Muscle layer of colon (tissue), 2 donors: ENCODE measurements around the gene NQO2.
"Not testable (repeated sequence)": the region's sequence is repeated elsewhere in the genome, so short reads cannot be mapped to it uniquely, and the experiment has no call there.

Experiments used
- H3K27ac ChIP-seq: one replicate; pipeline ENCODE4 v1.7.0; 2013; ENCODE audit warnings: low read depth, mild to moderate bottlenecking, low read length, moderate library complexity
- H3K27me3 ChIP-seq, 2 donors: one replicate each; pipeline ENCODE4 v1.7.0; 2013; ENCODE audit warnings: low read length in 2 of 2, mild to moderate bottlenecking in 2 of 2; ENCODE audit not compliant: insufficient read depth in 2 of 2, control insufficient read depth in 1 of 2
- H3K36me3 ChIP-seq: one replicate; pipeline ENCODE4 v1.7.0; 2013; ENCODE audit warnings: mild to moderate bottlenecking, low read length; ENCODE audit not compliant: insufficient read depth
- H3K4me1 ChIP-seq: one replicate; pipeline ENCODE4 v1.7.0; 2013; ENCODE audit warnings: mild to moderate bottlenecking, low read length; ENCODE audit not compliant: insufficient read depth
- H3K4me3 ChIP-seq, 2 donors: one replicate each; pipeline ENCODE4 v1.7.0; 2013; ENCODE audit warnings: low read length in 2 of 2, low read depth in 1 of 2, mild to moderate bottlenecking in 1 of 2, moderate library complexity in 1 of 2
- H3K9ac ChIP-seq: one replicate; pipeline ENCODE4 v1.7.0; 2013; ENCODE audit warnings: low read length
- H3K9me3 ChIP-seq: one replicate; pipeline ENCODE4 v1.7.0; 2013; ENCODE audit warnings: mild to moderate bottlenecking, low read length
- donor health status: abdominal sarcoma.
- donor health status: Adenocarcinoma of cecum.

The NQO2 gene

DNA sequence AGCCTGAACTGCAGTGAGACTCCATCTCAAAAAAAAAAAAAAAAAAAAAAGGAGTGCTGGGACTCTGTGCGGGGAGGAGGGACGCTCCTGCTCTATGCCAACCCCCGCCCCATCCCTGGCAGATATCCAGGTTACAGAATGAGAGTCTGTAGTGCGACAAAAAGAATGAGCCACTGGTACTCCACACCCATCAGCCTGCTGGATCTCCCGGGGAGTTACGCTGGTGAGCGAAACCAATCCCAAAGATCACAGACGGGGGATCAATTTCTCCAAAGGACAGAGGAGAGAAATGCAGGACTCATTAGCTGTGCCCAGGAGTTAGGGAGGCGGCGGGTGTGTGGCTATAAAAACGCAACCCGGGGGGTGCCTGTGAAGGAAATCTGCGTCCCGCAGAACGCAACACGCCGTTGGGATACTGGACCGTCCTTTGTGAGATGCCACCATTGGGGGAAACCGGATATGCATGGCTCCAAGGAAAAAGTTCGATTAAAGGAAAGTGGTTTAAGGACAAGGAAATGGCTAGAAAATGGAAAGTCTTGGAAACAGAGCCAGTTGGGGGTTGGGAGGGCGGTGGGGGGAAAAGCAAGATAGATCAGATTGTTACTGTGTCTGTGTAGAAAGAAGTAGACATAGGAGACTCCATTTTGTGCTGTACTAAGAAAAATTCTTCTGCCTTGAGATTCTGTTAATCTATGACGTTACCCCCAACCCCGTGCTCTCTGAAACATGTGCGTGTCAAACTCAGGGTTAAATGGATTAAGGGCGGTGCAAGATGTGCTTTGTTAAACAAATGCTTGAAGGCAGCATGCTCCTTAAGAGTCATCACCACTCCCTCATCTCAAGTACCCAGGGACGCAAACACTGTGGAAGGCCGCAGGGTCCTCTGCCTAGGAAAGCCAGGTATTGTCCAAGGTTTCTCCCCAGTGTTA, 54.8 kb downstream of the NQO2 start:
- Histone ChIP-seq H3K4me3 (peak overlapping the region in 1 of 2 donors; percentile 45), H3K4me1 (peaks cover 11% of the 10 kb centered on the region)
- not testable (repeated sequence) for H3K9ac ChIP-seq, H3K27me3 ChIP-seq, H3K36me3 ChIP-seq, H3K9me3 ChIP-seq, H3K27ac ChIP-seq

DNA sequence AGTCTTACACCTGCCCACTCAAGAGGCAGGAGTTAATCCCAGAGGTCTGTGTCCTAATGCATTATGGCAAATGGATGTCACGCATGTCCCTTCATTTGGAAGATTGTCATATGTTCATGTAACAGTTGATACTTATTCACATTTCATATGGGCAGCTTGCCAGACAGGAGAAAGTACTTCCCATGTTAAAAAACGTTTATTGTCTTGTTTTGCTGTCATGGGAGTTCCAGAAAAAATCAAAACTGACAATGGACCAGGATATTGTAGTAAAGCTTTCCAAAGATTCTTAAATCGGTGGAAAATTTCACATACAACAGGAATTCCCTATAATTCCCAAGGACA, 55.4 kb downstream of the NQO2 start:
- not testable (repeated sequence) for H3K36me3 ChIP-seq, H3K27me3 ChIP-seq, H3K9me3 ChIP-seq, H3K27ac ChIP-seq, H3K9ac ChIP-seq, H3K4me3 ChIP-seq
- H3K4me1 ChIP-seq: peaks cover 11% of the 10 kb centered on the region

DNA sequence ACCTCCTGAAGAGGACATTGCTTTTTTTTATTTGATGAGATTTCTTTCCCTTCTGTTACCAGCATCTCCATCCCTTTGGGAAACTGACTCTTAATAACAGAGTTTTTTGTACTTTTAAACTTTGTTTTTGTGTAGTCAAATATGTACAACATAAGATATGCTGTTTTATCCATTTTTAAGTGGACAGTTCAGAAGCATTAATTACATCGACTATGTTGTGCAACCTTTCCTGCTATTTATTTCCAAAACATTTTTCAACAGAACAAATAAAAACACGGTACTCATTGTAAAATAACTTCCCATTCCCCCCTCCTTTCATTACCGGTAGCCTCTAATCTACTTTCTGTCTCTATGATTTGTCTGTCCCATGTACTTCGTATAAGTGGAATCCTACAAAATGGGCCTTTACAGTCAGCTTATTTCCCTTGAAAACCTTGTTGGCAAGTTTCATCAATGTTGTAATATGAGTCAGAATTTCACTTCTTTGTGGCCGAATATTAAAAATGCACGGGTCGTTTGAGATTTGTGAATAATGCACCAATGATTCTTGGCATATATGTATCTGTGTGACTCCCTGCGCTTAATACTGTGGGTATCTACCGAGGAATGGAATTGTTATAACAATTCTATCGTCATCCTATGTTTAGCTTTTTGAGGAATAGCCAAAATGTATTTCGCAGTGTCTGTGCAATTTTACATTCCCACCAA, 57.5 kb downstream of the NQO2 start:
- Histone ChIP-seq H3K4me3 (no peak overlapping the region), H3K27me3 (no peaks in the 10 kb centered on the region), H3K4me1 (peaks cover 11% of the 10 kb centered on the region), H3K36me3 (no peaks in the 10 kb centered on the region), H3K9me3 (no peaks in the 10 kb centered on the region), H3K9ac (no peak overlapping the region), H3K27ac (no peak overlapping the region)

DNA sequence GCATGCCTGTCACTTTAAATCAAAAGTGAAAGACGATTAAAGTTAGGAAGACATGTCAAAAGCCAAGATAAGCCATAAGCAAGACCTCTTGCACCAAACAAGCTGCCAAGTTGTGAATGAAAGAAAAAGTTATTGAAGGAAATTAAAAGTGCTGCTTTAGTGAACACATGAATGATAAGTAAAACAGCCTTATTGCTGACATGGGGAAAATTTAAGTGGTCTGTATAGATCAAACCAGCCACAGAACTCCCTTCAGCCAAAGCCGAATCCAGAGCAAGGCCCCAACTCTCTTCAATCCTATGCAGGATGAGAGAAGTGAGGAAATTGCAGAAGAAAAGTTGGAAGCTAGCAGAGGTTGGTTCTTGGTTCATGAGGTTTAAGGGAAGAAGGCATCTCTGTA, 59.3 kb downstream of the NQO2 start:
- H3K4me3 ChIP-seq: no peak overlapping the region
- no peak overlapping the region for H3K27ac ChIP-seq
- H3K9ac ChIP-seq: no peak overlapping the region
- peaks cover 11% of the 10 kb centered on the region for H3K4me1 ChIP-seq
- H3K36me3 ChIP-seq: no peaks in the 10 kb centered on the region
- no peaks in the 10 kb centered on the region for H3K9me3 ChIP-seq
- H3K27me3 ChIP-seq: no peaks in the 10 kb centered on the region

DNA sequence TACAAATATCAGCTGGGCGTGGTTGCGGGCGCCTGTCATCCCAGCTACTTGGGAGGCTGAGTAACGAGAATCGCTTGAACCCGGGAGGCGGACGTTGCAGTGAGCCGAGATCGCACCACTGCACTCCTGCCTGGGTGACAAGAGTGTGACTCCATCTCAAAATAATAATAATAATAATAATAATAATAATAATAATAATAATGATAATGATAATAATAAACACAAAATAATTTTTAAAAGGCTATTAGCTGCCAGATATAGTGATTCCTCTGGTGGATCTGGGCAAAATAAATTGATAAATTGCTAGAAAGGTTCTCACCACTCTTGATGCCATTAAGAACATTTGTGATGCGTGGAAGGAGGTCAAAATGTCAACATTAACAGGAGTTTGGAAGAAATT, 60.4 kb downstream of the NQO2 start:
- H3K36me3 ChIP-seq, H3K9ac ChIP-seq, H3K27me3 ChIP-seq, H3K9me3 ChIP-seq, H3K4me1 ChIP-seq, H3K4me3 ChIP-seq, H3K27ac ChIP-seq: not testable (repeated sequence)

DNA sequence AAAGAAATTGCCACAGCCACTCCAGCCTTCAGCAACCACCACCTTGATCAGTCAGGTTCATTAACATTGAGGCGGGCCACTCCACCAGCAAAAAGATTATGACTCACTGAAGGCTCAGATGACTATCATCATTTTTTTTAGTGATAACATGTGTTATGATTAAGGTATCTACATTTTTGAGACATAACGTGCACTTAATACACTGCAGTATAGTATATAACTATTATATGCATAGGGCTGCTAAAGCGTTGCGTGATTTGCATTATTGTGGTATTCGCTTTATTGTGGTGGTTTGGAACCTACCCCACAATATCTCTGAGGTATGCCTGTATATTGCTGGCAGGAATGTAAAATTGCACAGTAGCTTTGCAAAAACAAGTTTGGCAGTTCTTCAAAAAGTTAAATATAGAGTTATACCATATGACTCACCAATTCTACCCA, 61.8 kb downstream of the NQO2 start:
- H3K27ac ChIP-seq: no peak overlapping the region
- H3K4me3 ChIP-seq: no peak overlapping the region
- H3K4me1 ChIP-seq: no peaks in the 10 kb centered on the region
- no peaks in the 10 kb centered on the region for H3K36me3 ChIP-seq
- H3K9ac ChIP-seq: no peak overlapping the region
- no peaks in the 10 kb centered on the region for H3K27me3 ChIP-seq
- H3K9me3 ChIP-seq: no peaks in the 10 kb centered on the region

DNA sequence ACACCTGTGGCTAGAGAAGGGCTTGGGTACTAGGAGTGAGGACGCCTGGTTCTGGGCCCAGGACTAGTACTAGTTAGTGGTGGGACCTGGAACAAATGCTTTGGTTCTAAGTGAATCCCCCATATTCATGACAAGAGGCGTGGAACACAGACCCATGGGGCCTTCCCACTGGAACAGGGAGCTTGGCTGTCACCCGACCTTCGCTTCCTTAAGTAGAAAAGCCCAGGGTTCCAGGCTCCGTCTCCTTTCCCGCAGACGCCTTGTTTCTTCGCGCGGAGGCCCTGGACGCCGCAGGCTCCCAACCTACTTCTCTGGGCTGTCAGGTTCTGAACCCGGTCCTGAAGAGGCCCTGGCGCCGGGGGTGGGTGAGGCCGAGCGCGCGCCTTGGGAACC, 63.6 kb downstream of the NQO2 start:
- H3K36me3 ChIP-seq, H3K27me3 ChIP-seq, H3K27ac ChIP-seq, H3K9me3 ChIP-seq, H3K4me1 ChIP-seq, H3K4me3 ChIP-seq: not testable (repeated sequence)
- peak overlapping the region; percentile 61 for H3K9ac ChIP-seq

DNA sequence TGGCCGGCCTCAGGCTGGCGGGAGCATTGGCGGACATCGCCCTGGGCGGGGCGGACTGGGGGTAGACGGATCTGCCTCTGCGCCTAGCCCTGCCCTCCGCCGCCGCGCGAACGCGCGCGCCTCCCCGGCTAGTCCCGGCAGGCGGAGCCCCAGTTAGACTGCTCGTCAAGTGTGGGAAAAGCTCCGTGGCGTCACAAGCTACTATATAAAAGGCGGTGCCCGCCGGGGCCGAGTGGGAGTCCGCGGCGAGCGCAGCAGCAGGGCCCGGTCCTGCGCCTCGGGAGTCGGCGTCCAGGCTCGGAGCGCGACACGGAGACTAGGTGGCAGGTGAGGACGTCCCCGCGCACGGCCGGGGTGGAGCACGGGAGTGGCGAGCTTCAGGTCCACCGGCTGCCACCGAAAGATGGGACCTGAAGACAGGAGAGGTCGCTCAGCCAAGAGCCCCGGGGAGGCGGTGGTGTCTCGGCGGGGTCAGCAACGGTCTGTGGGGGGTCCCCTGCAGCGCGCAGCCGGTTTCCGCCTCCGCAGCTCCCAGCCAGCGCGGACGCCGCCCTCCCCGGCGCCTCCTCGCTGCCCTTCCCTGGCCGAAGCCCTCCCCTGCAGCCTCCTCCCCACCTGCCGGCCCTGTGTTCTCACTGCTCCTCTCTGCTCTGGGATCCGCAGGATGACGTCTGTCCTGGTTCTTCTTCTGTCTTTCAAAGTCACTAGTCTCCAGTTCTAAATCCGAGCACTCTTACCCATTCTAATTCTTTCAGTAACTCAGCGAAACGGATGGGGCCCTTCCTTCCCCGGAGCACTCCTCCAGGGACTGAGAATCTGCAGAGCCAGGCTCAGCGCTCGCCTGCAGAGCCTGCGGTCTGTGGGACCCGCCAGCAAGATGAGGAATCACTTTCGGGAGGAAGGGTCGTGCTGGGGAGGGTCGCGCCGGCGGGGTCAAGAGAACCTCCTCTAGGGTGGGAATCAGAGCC, 64.3 kb downstream of the NQO2 start:
- Histone ChIP-seq H3K36me3 (no peaks in the 10 kb centered on the region), H3K9ac (peak overlapping the region; percentile 61), H3K27ac (peak overlapping the region; percentile 73), H3K4me1 (peaks cover 8% of the 10 kb centered on the region), H3K9me3 (no peaks in the 10 kb centered on the region), H3K27me3 (no peaks in the 10 kb centered on the region), H3K4me3 (peak overlapping the region; percentile 73 to 77)

DNA sequence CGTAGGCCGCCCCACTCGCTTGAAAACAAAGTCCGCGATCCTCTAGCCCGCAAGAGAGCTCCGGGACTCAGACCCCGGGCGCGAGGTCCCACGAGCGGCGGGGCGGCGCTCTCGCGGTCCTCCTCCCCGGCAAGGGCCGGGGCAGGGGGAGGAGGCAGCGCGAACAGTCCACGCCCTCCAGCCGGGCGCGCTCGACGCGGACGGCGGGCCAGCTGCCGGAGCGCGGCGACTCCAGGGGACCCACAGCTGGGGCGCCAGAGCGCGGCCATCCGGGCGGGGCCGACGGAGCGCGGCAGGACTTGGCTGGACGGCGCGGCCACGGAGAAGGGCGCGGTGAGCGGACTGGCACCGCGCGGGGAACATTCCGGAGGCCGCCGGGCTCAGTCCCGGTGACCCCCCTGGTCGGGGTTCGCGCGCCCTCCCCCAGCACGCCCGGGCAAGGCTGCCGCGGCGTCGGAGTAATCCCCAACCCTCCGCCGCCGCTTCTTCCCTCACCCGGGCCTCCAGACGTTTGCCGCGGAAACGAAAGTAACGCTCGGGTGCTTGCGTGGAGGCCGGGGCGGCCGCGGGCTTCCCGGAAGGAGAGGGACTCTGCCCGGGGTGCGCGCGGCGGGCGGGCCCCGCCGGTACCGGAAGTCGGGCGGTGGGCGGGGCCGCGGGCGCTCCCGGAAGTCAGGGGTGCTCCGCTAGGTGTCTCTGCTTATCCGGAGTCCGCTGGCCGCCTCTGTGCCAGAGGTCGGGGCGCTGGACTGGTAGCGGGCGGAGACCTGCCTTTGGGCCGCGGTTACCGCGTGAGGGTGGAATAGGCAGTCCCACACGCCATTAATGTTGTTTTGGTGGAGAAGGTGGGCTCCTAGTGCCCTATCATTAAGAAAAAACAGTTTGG, 68.9 kb downstream of the NQO2 start, which contains the start of gene RIPK1:
Gene RIPK1, plus strand, starts transcription at position 166 of the 886 bp plus-strand sequence. CDS start 8,330 bp downstream, outside the sequence.
- Histone ChIP-seq H3K4me3 (peak within 1 kb of the TSS; percentile 57 to 87), H3K9me3 (no peaks in the 10 kb centered on the region), H3K27ac (peak within 1 kb of the TSS; percentile 81), H3K27me3 (no peaks in the 10 kb centered on the region), H3K4me1 (peaks cover 19% of the 10 kb centered on the region), H3K36me3 (no peaks in the 10 kb centered on the region), H3K9ac (peak within 1 kb of the TSS; percentile 77)
